ENCODE measurements around the gene ETFDH. TPM values are rescaled to one million over a fixed set of nuclear protein-coding genes. Genes with fewer than 3 reads are reported as not detected.

The ETFDH gene
- total and polyA plus RNA-seq, 11 donors: 56.1 to 289 (median 221) TPM

DNA sequence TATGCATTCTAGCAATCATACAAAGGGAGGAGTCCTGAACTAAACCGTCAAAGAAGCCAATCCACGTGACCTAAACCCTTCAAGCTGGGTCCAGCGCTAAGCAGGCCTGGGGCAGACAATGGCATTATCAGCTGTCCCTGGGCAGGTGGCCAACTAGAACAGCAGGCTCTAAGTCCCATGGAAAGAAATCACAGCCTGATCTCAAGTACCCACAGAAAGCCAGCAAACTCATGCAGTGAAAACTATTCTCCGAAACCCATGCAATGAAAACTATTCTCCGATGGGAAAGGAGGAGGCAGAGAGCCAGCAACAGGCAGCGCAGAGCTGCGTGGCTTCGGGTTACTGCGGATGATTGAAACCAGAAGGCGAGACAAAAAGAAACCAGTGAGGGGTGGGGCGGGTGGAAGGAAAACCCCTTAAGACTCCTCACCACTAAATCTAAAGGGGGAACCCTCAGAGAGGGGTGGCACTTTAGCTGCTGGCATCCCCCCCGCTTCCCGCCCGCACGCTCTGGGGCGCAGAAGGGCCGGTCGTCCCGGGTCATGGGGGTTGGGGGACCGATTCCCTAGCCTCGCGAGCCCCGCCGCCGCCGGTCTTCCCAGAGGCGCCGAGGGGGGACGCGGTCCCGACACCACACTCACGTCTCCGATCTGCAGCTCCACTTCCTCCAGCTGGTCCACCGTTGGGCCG is 976 bp upstream of the ETFDH start:
- no peaks in the 10 kb centered on the region for H3K27me3 ChIP-seq
- H3K4me1 ChIP-seq: peaks cover 0 to 42% (median 20%) of the 10 kb centered on the region in 12 donors
- 0 to 1% (median 0%) methylated on average over 26 to 35 of the region's 35 CpGs for WGBS, 4 donors
- TF ChIP-seq POLR2A (IDR thresholded peaks at IDR 0.05): no peak
- TF ChIP-seq, protein P1, sequence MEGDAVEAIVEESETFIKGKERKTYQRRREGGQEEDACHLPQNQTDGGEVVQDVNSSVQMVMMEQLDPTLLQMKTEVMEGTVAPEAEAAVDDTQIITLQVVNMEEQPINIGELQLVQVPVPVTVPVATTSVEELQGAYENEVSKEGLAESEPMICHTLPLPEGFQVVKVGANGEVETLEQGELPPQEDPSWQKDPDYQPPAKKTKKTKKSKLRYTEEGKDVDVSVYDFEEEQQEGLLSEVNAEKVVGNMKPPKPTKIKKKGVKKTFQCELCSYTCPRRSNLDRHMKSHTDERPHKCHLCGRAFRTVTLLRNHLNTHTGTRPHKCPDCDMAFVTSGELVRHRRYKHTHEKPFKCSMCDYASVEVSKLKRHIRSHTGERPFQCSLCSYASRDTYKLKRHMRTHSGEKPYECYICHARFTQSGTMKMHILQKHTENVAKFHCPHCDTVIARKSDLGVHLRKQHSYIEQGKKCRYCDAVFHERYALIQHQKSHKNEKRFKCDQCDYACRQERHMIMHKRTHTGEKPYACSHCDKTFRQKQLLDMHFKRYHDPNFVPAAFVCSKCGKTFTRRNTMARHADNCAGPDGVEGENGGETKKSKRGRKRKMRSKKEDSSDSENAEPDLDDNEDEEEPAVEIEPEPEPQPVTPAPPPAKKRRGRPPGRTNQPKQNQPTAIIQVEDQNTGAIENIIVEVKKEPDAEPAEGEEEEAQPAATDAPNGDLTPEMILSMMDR (IDR thresholded peaks at IDR 0.05): no peak
- H3K9me3 ChIP-seq: no peaks in the 10 kb centered on the region
- peaks cover 0 to 8% (median 0%) of the 10 kb centered on the region in 9 donors for H3K36me3 ChIP-seq
- H3K4me3 ChIP-seq: peak overlapping the region; percentile 61 to 91 (median 80)
- ATAC-seq: peak; percentile 21 to 58 (median 44)
- H3K27ac ChIP-seq: peak overlapping the region; percentile 93 to 98 (median 96)
- intact Hi-C loops (cut with DNase I): loop anchor here in 2 of 10 donors (5.0 kb wide), 2 partner anchors 96 to 499 kb away; partner anchors contain the start of genes FNIP2 (in 1 of the 2) and GASK1B (in 1 of the 2)
- DNase-seq: peak; percentile 77 to 91 (median 80)

DNA sequence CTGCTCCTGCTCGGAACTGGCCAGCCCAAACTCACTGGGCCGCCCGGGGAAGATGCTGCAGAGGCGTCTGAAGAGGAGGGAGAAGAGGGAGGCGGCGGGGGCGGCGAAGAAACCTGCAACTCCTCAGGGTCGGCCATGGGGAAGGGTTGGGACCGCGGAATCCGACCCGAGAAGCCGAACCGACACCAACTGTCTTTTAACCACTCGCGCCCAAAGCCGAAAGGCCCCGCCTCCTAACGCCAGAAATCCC is 506 bp upstream of the ETFDH start, which contains the start of gene C4orf46:
Gene C4orf46 (minus strand): TSS at position 223 of the 250 bp plus-strand sequence. CDS start 86 bp downstream, at position 137.
- no peak for TF ChIP-seq POLR2A (IDR thresholded peaks at IDR 0.05)
- TF ChIP-seq, protein P1 (IDR thresholded peaks at IDR 0.05): no peak
- peak within 1 kb of the TSS; percentile 61 to 91 (median 80) for H3K4me3 ChIP-seq
- H3K27ac ChIP-seq: peak within 1 kb of the TSS; percentile 93 to 98 (median 96)
- intact Hi-C loops (cut with DNase I): loop anchor here in 2 of 10 donors (5.0 kb wide), 2 partner anchors 96 to 499 kb away; partner anchors contain the start of genes FNIP2 (in 1 of the 2) and GASK1B (in 1 of the 2)
- H3K27me3 ChIP-seq: no peaks in the 10 kb centered on the region
- H3K4me1 ChIP-seq: peaks cover 0 to 47% (median 20%) of the 10 kb centered on the region in 12 donors
- 0 to 1% (median 1%) methylated on average over 16 to 20 of the region's 20 CpGs for WGBS, 4 donors
- DNase-seq (no peak), ATAC-seq (peak in 2 of 4 donors; percentile 4)
- no peaks in the 10 kb centered on the region for H3K9me3 ChIP-seq
- H3K36me3 ChIP-seq: peaks cover 0 to 8% (median 0%) of the 10 kb centered on the region in 9 donors

DNA sequence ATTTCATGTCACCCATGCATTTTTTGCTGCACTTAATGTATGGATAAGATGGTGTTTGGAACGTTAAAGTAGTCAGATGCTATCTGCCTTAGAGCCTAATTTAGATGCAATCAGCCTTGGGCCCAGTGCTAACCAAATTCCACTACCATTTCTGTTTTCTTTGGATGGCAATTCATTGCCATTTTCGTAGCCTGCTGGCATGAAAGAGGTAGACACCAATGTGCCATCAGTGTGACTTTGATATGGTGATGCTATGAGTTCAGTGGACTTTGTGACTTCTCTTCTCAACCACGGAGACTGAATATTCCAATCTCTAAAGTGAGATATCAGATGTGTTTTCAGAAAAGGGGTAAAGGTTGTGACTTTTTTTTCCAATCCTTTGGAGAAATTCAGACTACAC is 1.5 kb downstream of the ETFDH start:
- H3K36me3 ChIP-seq: peaks cover 0 to 8% (median 0%) of the 10 kb centered on the region in 9 donors
- no peaks in the 10 kb centered on the region for H3K27me3 ChIP-seq
- DNase-seq: no peak
- peaks cover 0 to 47% (median 20%) of the 10 kb centered on the region in 12 donors for H3K4me1 ChIP-seq
- TF ChIP-seq POLR2A (IDR thresholded peaks at IDR 0.05): no peak
- TF ChIP-seq, protein P1 (IDR thresholded peaks at IDR 0.05): no peak
- intact Hi-C loops (cut with DNase I): loop anchor here in 2 of 10 donors (5.0 kb wide), 2 partner anchors 94 to 501 kb away; partner anchors contain the start of genes FNIP2 (in 1 of the 2) and GASK1B (in 1 of the 2)
- H3K9me3 ChIP-seq: no peaks in the 10 kb centered on the region
- peak overlapping the region in 6 of 12 donors; percentile 68 to 91 (median 80) for H3K4me3 ChIP-seq
- 48 to 64% (median 58%) methylated on average over 3 of the region's 3 CpGs for WGBS, 4 donors
- ATAC-seq: no peak
- peak overlapping the region in 2 of 12 donors; percentile 11 to 94 for H3K27ac ChIP-seq

DNA sequence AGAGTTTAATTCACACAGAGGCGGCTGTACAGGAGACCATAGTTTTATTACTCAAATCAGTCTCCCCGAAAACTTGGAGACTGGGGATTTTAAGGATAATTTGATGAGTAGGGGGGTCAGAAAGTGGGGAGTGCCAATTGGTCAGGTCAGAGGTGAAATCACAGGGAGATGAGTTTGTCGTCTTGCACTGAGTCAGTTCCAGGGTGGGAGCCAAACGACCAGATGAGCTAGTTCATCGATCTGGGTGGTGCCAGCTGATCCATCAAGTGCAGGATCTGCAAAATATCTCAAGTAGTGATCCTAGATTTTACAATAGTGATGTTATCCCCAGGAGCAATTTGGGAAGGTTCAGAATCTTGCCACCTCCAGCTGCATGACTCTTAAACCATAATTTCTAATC is 4.0 kb downstream of the ETFDH start:
- H3K4me3 ChIP-seq: no peak overlapping the region
- intact Hi-C loops (cut with DNase I): no loop called here
- no peak for ATAC-seq
- H3K9me3 ChIP-seq: no peaks in the 10 kb centered on the region
- H3K27me3 ChIP-seq: no peaks in the 10 kb centered on the region
- TF ChIP-seq, protein P1 (IDR thresholded peaks at IDR 0.05): no peak
- TF ChIP-seq POLR2A (IDR thresholded peaks at IDR 0.05): no peak
- peaks cover 0 to 38% (median 10%) of the 10 kb centered on the region in 12 donors for H3K4me1 ChIP-seq
- no peak for DNase-seq
- 76 to 85% (median 80%) methylated on average over 5 of the region's 5 CpGs for WGBS, 4 donors
- H3K36me3 ChIP-seq: peaks cover 0 to 14% (median 0%) of the 10 kb centered on the region in 9 donors
- H3K27ac ChIP-seq: no peak overlapping the region
